Neuronal stem cell (in vitro differentiated cells): ENCODE data around the gene CLIP1.
"Not testable (repeated sequence)": the region's sequence is repeated elsewhere in the genome, so short reads cannot be mapped to it uniquely, and the experiment has no call there.

ENCODE experiments used
- DNase-seq: peaks from one replicate; pipeline ENCODE4 v3.0.0-alpha.2; 2013; ENCODE audit warnings: low spot score
- H2AFZ ChIP-seq: one replicate; pipeline ENCODE4 v1.6.1; 2013; ENCODE audit warnings: mild to moderate bottlenecking, low read length, inconsistent platforms
- H2AK5ac ChIP-seq: 2 replicates; pipeline ENCODE4 v1.6.1; 2013; ENCODE audit warnings: low read depth, mild to moderate bottlenecking, inconsistent platforms, low read length, moderate library complexity, mixed read lengths
- H2BK120ac ChIP-seq: 2 replicates; pipeline ENCODE4 v1.6.1; 2013; ENCODE audit warnings: low read depth, mild to moderate bottlenecking, inconsistent platforms, low read length, moderate library complexity, mixed read lengths
- H2BK12ac ChIP-seq: one replicate; pipeline ENCODE4 v1.6.1; 2013; ENCODE audit warnings: low read length, inconsistent platforms
- H2BK15ac ChIP-seq: 2 replicates; pipeline ENCODE4 v1.6.1; 2013; ENCODE audit warnings: mild to moderate bottlenecking, low read length, inconsistent platforms, mixed read lengths
- H2BK5ac ChIP-seq: one replicate; pipeline ENCODE4 v1.6.1; 2013; ENCODE audit warnings: inconsistent platforms, mild to moderate bottlenecking, low read length, moderate library complexity
- H3K14ac ChIP-seq: one replicate; pipeline ENCODE4 v1.6.1; 2013; ENCODE audit warnings: low read length, inconsistent platforms
- H3K18ac ChIP-seq: 2 replicates; pipeline ENCODE4 v1.6.1; 2013; ENCODE audit warnings: low read length, inconsistent platforms
- H3K23ac ChIP-seq: 2 replicates; pipeline ENCODE4 v1.6.1; 2013; ENCODE audit warnings: low read depth, mild to moderate bottlenecking, mixed read lengths, low read length, inconsistent platforms; ENCODE audit not compliant: poor library complexity
- H3K27ac ChIP-seq: replicated peaks from 3 replicates; pipeline ENCODE4 v1.5.1; 2013; ENCODE audit warnings: low read length, inconsistent platforms
- H3K27me3 ChIP-seq, 3 experiments: 2 replicates each; pipeline ENCODE4 v1.6.1; 2013; ENCODE audit warnings: low read length in 3 of 3, mild to moderate bottlenecking in 2 of 3, inconsistent platforms in 1 of 3, low read depth in 1 of 3, mixed read lengths in 1 of 3, moderate library complexity in 1 of 3; ENCODE audit not compliant: control insufficient read depth in 3 of 3, insufficient read depth in 3 of 3
- H3K36me3 ChIP-seq, 2 donors: replicated peaks in 1 of 2; 2 replicates each; pipeline ENCODE4 v1.6.1; 2013; ENCODE audit warnings: low read length in 2 of 2; ENCODE audit not compliant: control insufficient read depth in 2 of 2, insufficient read depth in 2 of 2
- H3K4ac ChIP-seq: 2 replicates; pipeline ENCODE4 v1.6.1; 2013; ENCODE audit warnings: inconsistent platforms, mild to moderate bottlenecking, low read length, moderate library complexity
- H3K4me1 ChIP-seq, 2 donors: 1 replicate in 1 of 2; 2 replicates in 1 of 2; pipeline ENCODE4 v1.6.1; 2013; ENCODE audit warnings: low read length in 2 of 2, low read depth in 1 of 2; ENCODE audit not compliant: control insufficient read depth in 2 of 2, insufficient read depth in 1 of 2
- H3K4me2 ChIP-seq: one replicate; pipeline ENCODE4 v1.6.1; 2013; ENCODE audit warnings: mild to moderate bottlenecking, low read length, inconsistent platforms; ENCODE audit not compliant: insufficient read depth, poor library complexity, severe bottlenecking
- H3K4me3 ChIP-seq, 2 donors: 2 replicates each; pipeline ENCODE4 v1.5.1; 2013; ENCODE audit warnings: low read length in 2 of 2, mild to moderate bottlenecking in 2 of 2, inconsistent platforms in 1 of 2, moderate library complexity in 1 of 2
- H3K79me1 ChIP-seq: one replicate; pipeline ENCODE4 v1.6.1; 2013; ENCODE audit warnings: low read depth, mild to moderate bottlenecking, inconsistent platforms, low read length, moderate library complexity
- H3K9ac ChIP-seq: one replicate; pipeline ENCODE4 v1.6.1; 2013; ENCODE audit warnings: mild to moderate bottlenecking, low read depth, low read length, inconsistent platforms; ENCODE audit not compliant: poor library complexity
- H3K9me3 ChIP-seq, 2 donors: replicated peaks in 1 of 2; 2 replicates each; pipeline versions ENCODE3 to v1.6.1; 2013; ENCODE audit warnings: low read length in 2 of 2, mild to moderate bottlenecking in 2 of 2, inconsistent platforms in 1 of 2, low read depth in 1 of 2, mixed read lengths in 1 of 2, moderate library complexity in 1 of 2; ENCODE audit not compliant: control insufficient read depth in 2 of 2, insufficient read depth in 1 of 2
- H4K8ac ChIP-seq: one replicate; pipeline ENCODE4 v1.6.1; 2013; ENCODE audit warnings: low read depth, mild to moderate bottlenecking, inconsistent platforms, low read length, moderate library complexity
- H4K91ac ChIP-seq: one replicate; pipeline ENCODE4 v1.6.1; 2013; ENCODE audit warnings: low read length, low read depth, mild to moderate bottlenecking, inconsistent platforms; ENCODE audit not compliant: poor library complexity
- WGBS, 2 donors: extraction: QIAGEN DNeasy Blood & Tissue Kit; methylation state at CpG; one replicate each; pipeline ENCODE4 v1.1.7; 2013; ENCODE audit warnings: missing lambda C conversion rate in 2 of 2, mixed read lengths in 1 of 2; ENCODE audit not compliant: insufficient read length in 2 of 2, insufficient replicate concordance in 1 of 2; ENCODE audit errors: extremely low coverage in 2 of 2; 5-methylcytosine and 5-hydroxymethylcytosine counted together

Gene CLIP1

GRCh38 chr12:122447825-122448224, 25.4 kb upstream of the CLIP1 start:
- H3K36me3 ChIP-seq, DNase-seq, H3K4ac ChIP-seq, H3K18ac ChIP-seq, H2BK12ac ChIP-seq, H3K79me1 ChIP-seq, H2AFZ ChIP-seq, H3K27me3 ChIP-seq, H3K9me3 ChIP-seq, H3K14ac ChIP-seq, H2BK15ac ChIP-seq, H4K8ac ChIP-seq, H3K27ac ChIP-seq, H4K91ac ChIP-seq, H2BK5ac ChIP-seq, H2BK120ac ChIP-seq, H3K4me1 ChIP-seq, H3K4me2 ChIP-seq, H3K9ac ChIP-seq, H2AK5ac ChIP-seq, H3K4me3 ChIP-seq, H3K23ac ChIP-seq: not testable (repeated sequence)
- no CpG with 5 or more reads among the region's 3 CpGs for WGBS, 2 donors

- no CpG with 5 or more reads among the region's 6 CpGs for WGBS, 2 donors
- H3K4ac ChIP-seq, H3K9ac ChIP-seq, H3K4me3 ChIP-seq, H2BK120ac ChIP-seq, H3K18ac ChIP-seq, DNase-seq, H2BK5ac ChIP-seq, H3K79me1 ChIP-seq, H3K14ac ChIP-seq, H3K4me2 ChIP-seq, H3K4me1 ChIP-seq, H3K9me3 ChIP-seq, H2BK15ac ChIP-seq, H3K27ac ChIP-seq, H3K36me3 ChIP-seq, H2AFZ ChIP-seq, H2AK5ac ChIP-seq, H2BK12ac ChIP-seq, H3K23ac ChIP-seq, H4K8ac ChIP-seq, H3K27me3 ChIP-seq, H4K91ac ChIP-seq: not testable (repeated sequence)
These were observed 23.9 kb upstream of the CLIP1 start for GRCh38 chr12:122446390-122446789.

GRCh38 chr12:122444071-122444470, 21.6 kb upstream of the CLIP1 start:
- H3K23ac ChIP-seq, H2BK5ac ChIP-seq, H3K14ac ChIP-seq, H3K9me3 ChIP-seq, H2AK5ac ChIP-seq, H3K27me3 ChIP-seq, H3K4me2 ChIP-seq, DNase-seq, H2AFZ ChIP-seq, H2BK120ac ChIP-seq, H3K4me1 ChIP-seq, H3K4me3 ChIP-seq, H2BK12ac ChIP-seq, H3K9ac ChIP-seq, H3K27ac ChIP-seq, H3K79me1 ChIP-seq, H4K8ac ChIP-seq, H3K4ac ChIP-seq, H4K91ac ChIP-seq, H2BK15ac ChIP-seq, H3K18ac ChIP-seq, H3K36me3 ChIP-seq: not testable (repeated sequence)
- no CpG with 5 or more reads among the region's 5 CpGs for whole genome bisulfite sequencing, 2 donors

- not testable (repeated sequence) for H3K9me3 ChIP-seq, H3K9ac ChIP-seq, H3K4me3 ChIP-seq, H2BK15ac ChIP-seq, H3K14ac ChIP-seq, H3K4me2 ChIP-seq, H3K4ac ChIP-seq, H2BK5ac ChIP-seq, DNase-seq, H3K27ac ChIP-seq, H3K18ac ChIP-seq, H2AFZ ChIP-seq, H4K91ac ChIP-seq, H2BK120ac ChIP-seq, H3K79me1 ChIP-seq, H3K36me3 ChIP-seq, H3K23ac ChIP-seq, H3K27me3 ChIP-seq, H2BK12ac ChIP-seq, H4K8ac ChIP-seq, H3K4me1 ChIP-seq, H2AK5ac ChIP-seq
- no CpG with 5 or more reads among the region's 8 CpGs for WGBS, 2 donors
These were observed 16.4 kb upstream of the CLIP1 start for GRCh38 chr12:122438822-122439221.
